Naive thymus-derived CD4-positive, alpha-beta T cell (primary cell): ENCODE data around the gene HOXD9. TPM values are rescaled to one million over a fixed set of nuclear protein-coding genes. Genes with fewer than 3 reads are reported as not detected.
A peak's percentile ranks its signal among the peaks of the same experiment; 100 is the strongest.

Experiments
- ATAC-seq: fragments of 150-1000 bp; cut with Tn5 transposase; 2 replicates; pipeline ENCODE4 v1.10.0; 2021; ENCODE audit warnings: mild to moderate bottlenecking, moderate library complexity
- CTCF ChIA-PET: fragments of 350-600 bp; sonication (Branson Sonifier 250); formaldehyde crosslinking; loops from one replicate; lab custom pipeline; 2021; ENCODE audit warnings: antibody characterized with exemption; lab: Charles Lee
- POLR2A ChIA-PET: fragments of 350-600 bp; sonication (Branson Sonifier 250); formaldehyde crosslinking; loops from one replicate; lab custom pipeline; 2021; ENCODE audit warnings: antibody characterized with exemption, inconsistent platforms; lab: Charles Lee
- DNase-seq, 9 donors: peaks; one replicate each; pipeline versions ENCODE4 v3.0.0 to v3.0.0-alpha.2; 2020 to 2022; ENCODE audit warnings: mixed read lengths in 1 of 9
- H3K27ac ChIP-seq: one replicate; pipeline ENCODE4 v1.7.0; 2013; ENCODE audit warnings: mild to moderate bottlenecking, low read depth, low read length, moderate library complexity
- H3K27me3 ChIP-seq, 2 donors: one replicate each; pipeline ENCODE4 v1.7.0; 2013; ENCODE audit warnings: low read length in 2 of 2, mild to moderate bottlenecking in 2 of 2, moderate library complexity in 2 of 2; ENCODE audit not compliant: control insufficient read depth in 2 of 2, insufficient read depth in 2 of 2
- H3K36me3 ChIP-seq, 3 experiments: 1 replicate in 2 of 3; 2 replicates in 1 of 3; pipeline ENCODE4 v1.7.0; 2013; ENCODE audit warnings: low read length in 3 of 3, mild to moderate bottlenecking in 3 of 3, moderate library complexity in 1 of 3; ENCODE audit not compliant: insufficient read depth in 3 of 3, control insufficient read depth in 2 of 3
- H3K4me1 ChIP-seq, 2 donors: one replicate each; pipeline ENCODE4 v1.7.0; 2013; ENCODE audit warnings: low read length in 2 of 2, mild to moderate bottlenecking in 2 of 2, moderate library complexity in 1 of 2; ENCODE audit not compliant: control insufficient read depth in 2 of 2, insufficient read depth in 2 of 2
- H3K4me3 ChIP-seq: 2 replicates; pipeline ENCODE4 v1.7.0; 2013; ENCODE audit warnings: mild to moderate bottlenecking, low read length
- H3K9me3 ChIP-seq, 3 experiments: 1 replicate in 2 of 3; 2 replicates in 1 of 3; pipeline ENCODE4 v1.7.0; 2013; ENCODE audit warnings: low read length in 3 of 3; ENCODE audit not compliant: control insufficient read depth in 2 of 3
- H3K27ac Mint-ChIP-seq, 9 donors: one replicate each; pipeline ENCODE4 v1.8.0; 2020 to 2022; ENCODE audit warnings: mixed read lengths in 9 of 9, mild to moderate bottlenecking in 8 of 9, moderate library complexity in 5 of 9, inconsistent platforms in 2 of 9
- H3K27me3 Mint-ChIP-seq, 5 donors: one replicate each; pipeline ENCODE4 v1.8.0; 2021 to 2022; ENCODE audit warnings: mixed read lengths in 5 of 5, mild to moderate bottlenecking in 1 of 5
- H3K36me3 Mint-ChIP-seq, 5 donors: one replicate each; pipeline ENCODE4 v1.8.0; 2020 to 2022; ENCODE audit warnings: mixed read lengths in 5 of 5, mild to moderate bottlenecking in 3 of 5, inconsistent platforms in 1 of 5
- H3K4me1 Mint-ChIP-seq, 7 donors: one replicate each; pipeline ENCODE4 v1.8.0; 2020 to 2022; ENCODE audit warnings: mixed read lengths in 7 of 7, mild to moderate bottlenecking in 3 of 7, inconsistent platforms in 1 of 7
- H3K4me3 Mint-ChIP-seq, 10 donors: one replicate each; pipeline ENCODE4 v1.8.0; 2020 to 2022; ENCODE audit warnings: mild to moderate bottlenecking in 10 of 10, mixed read lengths in 10 of 10, moderate library complexity in 6 of 10, inconsistent platforms in 2 of 10
- H3K9me3 Mint-ChIP-seq, 11 donors: one replicate each; pipeline ENCODE4 v1.8.0; 2020 to 2022; ENCODE audit warnings: mixed read lengths in 11 of 11, mild to moderate bottlenecking in 4 of 11, inconsistent platforms in 1 of 11, moderate library complexity in 1 of 11
- intact Hi-C, 2 donors: fragments of 100-400 bp; cut with micrococcal nuclease; formaldehyde crosslinking; loops; one replicate each; pipeline ENCODE4 v1.15.1; 2023
- polyA plus RNA-seq, 2 donors: library from polyadenylated mRNA; unstranded; fragments of 300-500 nt; fragmentation: Illumina TruSeq; gene quantifications; one replicate each; pipeline ENCODE4 v1.2.3, GENCODE V29; 2021
- total RNA-seq, 6 experiments: library from RNA in 5 of 6; stranded (reverse) in 5 of 6; gene quantifications; 1 replicate in 5 of 6; 2 replicates in 1 of 6; pipeline ENCODE4 v1.2.3 and lab custom pipeline; 2021 to 2026

Gene HOXD9
- total and polyA plus RNA-seq, 7 experiments from 2014 or later = not detected

DNA sequence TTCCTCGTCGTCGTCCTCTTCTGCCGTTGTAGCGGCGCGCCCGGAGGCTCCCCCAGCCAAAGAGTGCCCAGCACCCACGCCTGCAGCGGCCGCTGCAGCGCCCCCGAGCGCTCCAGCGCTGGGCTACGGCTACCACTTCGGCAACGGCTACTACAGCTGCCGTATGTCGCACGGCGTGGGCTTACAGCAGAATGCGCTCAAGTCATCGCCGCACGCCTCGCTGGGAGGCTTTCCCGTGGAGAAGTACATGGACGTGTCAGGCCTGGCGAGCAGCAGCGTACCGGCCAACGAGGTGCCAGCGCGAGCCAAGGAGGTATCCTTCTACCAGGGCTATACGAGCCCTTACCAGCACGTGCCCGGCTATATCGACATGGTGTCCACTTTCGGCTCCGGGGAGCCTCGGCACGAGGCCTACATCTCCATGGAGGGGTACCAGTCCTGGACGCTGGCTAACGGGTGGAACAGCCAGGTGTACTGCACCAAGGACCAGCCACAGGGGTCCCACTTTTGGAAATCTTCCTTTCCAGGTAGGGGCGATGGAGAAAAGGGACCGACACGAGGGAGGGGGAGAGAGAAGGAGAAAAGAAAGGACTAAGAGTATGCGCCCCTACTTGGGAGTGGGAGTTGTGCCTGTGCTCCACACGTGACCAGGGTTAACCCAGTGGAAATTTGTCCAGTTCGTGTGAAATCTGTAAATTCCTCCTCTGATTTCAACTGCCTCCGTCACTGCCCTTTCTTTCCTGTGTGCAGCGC, 29.2 kb upstream of the HOXD9 start:
- Mint-ChIP-seq H3K36me3 (peaks cover 0 to 13% (median 5%) of the 10 kb centered on the region in 5 donors), H3K9me3 (peaks cover 0 to 53% (median 23%) of the 10 kb centered on the region in 11 donors), H3K27me3 (peaks cover 81 to 92% (median 88%) of the 10 kb centered on the region in 5 donors), H3K4me3 (peak overlapping the region; percentile 17 to 72 (median 36)), H3K27ac (peak overlapping the region in 5 of 9 donors; percentile 15 to 69 (median 52)), H3K4me1 (peaks cover 23 to 51% (median 37%) of the 10 kb centered on the region in 7 donors)
- Histone ChIP-seq H3K36me3 (no peaks in the 10 kb centered on the region), H3K27ac (no peak overlapping the region), H3K4me3 (no peak overlapping the region), H3K27me3 (peaks cover 52 to 80% of the 10 kb centered on the region in 2 donors), H3K9me3 (peaks cover 0 to 4% (median 0%) of the 10 kb centered on the region in 3 experiments), H3K4me1 (peaks cover 14 to 18% of the 10 kb centered on the region in 2 donors)
- DNase-seq (no peak), ATAC-seq (no peak)
- ChIA-PET CTCF (no interaction called here), POLR2A (no interaction called here)
- intact Hi-C loops = no loop called here

DNA sequence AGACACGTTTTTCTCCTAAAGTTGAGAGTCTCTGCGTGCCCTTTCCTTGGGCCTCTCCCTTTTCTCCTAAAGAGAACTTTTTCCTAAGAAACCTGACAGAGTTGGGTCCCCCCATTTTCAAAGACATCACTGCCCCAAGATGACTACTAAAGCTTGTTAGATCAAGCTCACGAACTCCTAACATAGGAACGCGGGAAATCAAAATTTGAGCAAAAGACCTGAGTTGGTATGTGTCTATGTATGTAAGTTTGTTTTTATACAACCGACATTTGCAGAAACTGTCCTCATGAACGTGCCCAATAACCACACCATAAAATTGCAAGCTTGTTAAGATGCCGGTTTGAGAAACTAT, 28.6 kb upstream of the HOXD9 start:
- peaks cover 0 to 49% (median 21%) of the 10 kb centered on the region in 11 donors for H3K9me3 Mint-ChIP-seq
- CTCF ChIA-PET = no interaction called here
- H3K4me3 ChIP-seq = no peak overlapping the region
- peaks cover 0 to 13% (median 5%) of the 10 kb centered on the region in 5 donors for H3K36me3 Mint-ChIP-seq
- H3K4me3 Mint-ChIP-seq = peak overlapping the region; percentile 17 to 60 (median 32)
- peaks cover 0 to 4% (median 0%) of the 10 kb centered on the region in 3 experiments for H3K9me3 ChIP-seq
- H3K27me3 Mint-ChIP-seq = peaks cover 82 to 91% (median 88%) of the 10 kb centered on the region in 5 donors
- peak overlapping the region in 6 of 9 donors; percentile 15 to 69 (median 52) for H3K27ac Mint-ChIP-seq
- peaks cover 14 to 18% of the 10 kb centered on the region in 2 donors for H3K4me1 ChIP-seq
- peaks cover 52 to 76% of the 10 kb centered on the region in 2 donors for H3K27me3 ChIP-seq
- peaks cover 23 to 48% (median 36%) of the 10 kb centered on the region in 7 donors for H3K4me1 Mint-ChIP-seq
- ATAC-seq = no peak
- no peak overlapping the region for H3K27ac ChIP-seq
- H3K36me3 ChIP-seq = no peaks in the 10 kb centered on the region
- DNase-seq = no peak
- POLR2A ChIA-PET = interaction anchor here (1.1 kb wide), 1 partner anchor 405 kb away, joined by 3 read pairs; no protein-coding TSS in a partner anchor
- intact Hi-C loops = no loop called here

DNA sequence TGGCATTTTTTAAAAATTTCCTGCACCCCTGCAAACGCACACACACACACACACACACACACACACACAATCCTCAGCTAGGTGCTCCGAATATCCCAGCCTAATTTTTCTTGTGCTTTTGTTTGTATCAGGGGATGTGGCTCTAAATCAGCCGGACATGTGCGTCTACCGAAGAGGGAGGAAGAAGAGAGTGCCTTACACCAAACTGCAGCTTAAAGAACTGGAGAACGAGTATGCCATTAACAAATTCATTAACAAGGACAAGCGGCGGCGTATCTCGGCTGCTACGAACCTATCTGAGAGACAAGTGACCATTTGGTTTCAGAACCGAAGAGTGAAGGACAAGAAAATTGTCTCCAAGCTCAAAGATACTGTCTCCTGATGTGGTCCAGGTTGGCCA, 28.2 kb upstream of the HOXD9 start:
- ChIA-PET POLR2A (interaction anchor here (1.1 kb wide), 1 partner anchor 405 kb away, joined by 3 read pairs; no protein-coding TSS in a partner anchor), CTCF (no interaction called here)
- intact Hi-C loops = no loop called here
- H3K36me3 ChIP-seq = no peaks in the 10 kb centered on the region
- Mint-ChIP-seq H3K9me3 (peaks cover 0 to 49% (median 19%) of the 10 kb centered on the region in 11 donors), H3K27me3 (peaks cover 84 to 91% (median 89%) of the 10 kb centered on the region in 5 donors), H3K4me3 (peak overlapping the region in 4 of 10 donors; percentile 20 to 60 (median 43)), H3K36me3 (peaks cover 0 to 12% (median 5%) of the 10 kb centered on the region in 5 donors), H3K27ac (peak overlapping the region in 2 of 9 donors; percentile 65 to 69), H3K4me1 (peaks cover 23 to 48% (median 36%) of the 10 kb centered on the region in 7 donors)
- H3K27me3 ChIP-seq = peaks cover 53 to 71% of the 10 kb centered on the region in 2 donors
- DNase-seq (no peak), ATAC-seq (no peak)
- peaks cover 14 to 18% of the 10 kb centered on the region in 2 donors for H3K4me1 ChIP-seq
- peaks cover 0 to 4% (median 0%) of the 10 kb centered on the region in 3 experiments for H3K9me3 ChIP-seq
- H3K4me3 ChIP-seq = no peak overlapping the region
- H3K27ac ChIP-seq = no peak overlapping the region

DNA sequence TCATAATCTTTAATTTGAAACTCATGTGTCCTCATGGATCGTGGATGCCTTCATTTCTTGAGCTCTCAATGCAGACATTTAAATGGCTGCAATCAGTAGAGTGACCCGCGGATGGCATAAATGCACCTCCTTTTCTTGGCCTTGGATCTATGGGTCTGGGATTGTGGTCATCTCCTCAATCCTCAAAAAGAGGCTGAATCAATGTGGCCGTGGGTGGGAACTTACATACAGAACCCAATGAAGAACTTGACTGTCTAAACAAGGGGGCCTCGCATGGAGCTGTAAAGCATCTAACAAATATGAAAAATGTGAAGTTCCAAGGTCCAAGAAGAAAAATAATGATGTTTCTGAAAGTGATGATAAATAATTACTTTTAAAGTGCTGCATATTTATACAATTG, 27.1 kb upstream of the HOXD9 start:
- Histone ChIP-seq H3K4me3 (no peak overlapping the region), H3K36me3 (no peaks in the 10 kb centered on the region), H3K27me3 (peaks cover 43 to 62% of the 10 kb centered on the region in 2 donors), H3K27ac (no peak overlapping the region), H3K4me1 (peaks cover 14 to 18% of the 10 kb centered on the region in 2 donors), H3K9me3 (peaks cover 0 to 4% (median 0%) of the 10 kb centered on the region in 3 experiments)
- Mint-ChIP-seq H3K27me3 (peaks cover 79 to 88% (median 82%) of the 10 kb centered on the region in 5 donors), H3K27ac (no peak overlapping the region), H3K4me1 (peaks cover 24 to 48% (median 36%) of the 10 kb centered on the region in 7 donors), H3K4me3 (peak overlapping the region in 2 of 10 donors; percentile 9 to 19), H3K9me3 (peaks cover 0 to 49% (median 14%) of the 10 kb centered on the region in 11 donors), H3K36me3 (peaks cover 0 to 9% (median 5%) of the 10 kb centered on the region in 5 donors)
- ChIA-PET POLR2A (interaction anchor here (0.8 to 0.9 kb wide), 3 partner anchors 10 to 414 kb away, joined by 3 read pairs; partner anchors contain the start of gene LNPK), CTCF (interaction anchor here (1.9 kb wide), 1 partner anchor 405 kb away, joined by 6 read pairs; no protein-coding TSS in a partner anchor)
- intact Hi-C loops = loop anchor here in 1 of 2 donors (5.0 kb wide), 2 partner anchors 37 to 1393 kb away; no protein-coding TSS in a partner anchor
- DNase-seq (no peak), ATAC-seq (no peak)

DNA sequence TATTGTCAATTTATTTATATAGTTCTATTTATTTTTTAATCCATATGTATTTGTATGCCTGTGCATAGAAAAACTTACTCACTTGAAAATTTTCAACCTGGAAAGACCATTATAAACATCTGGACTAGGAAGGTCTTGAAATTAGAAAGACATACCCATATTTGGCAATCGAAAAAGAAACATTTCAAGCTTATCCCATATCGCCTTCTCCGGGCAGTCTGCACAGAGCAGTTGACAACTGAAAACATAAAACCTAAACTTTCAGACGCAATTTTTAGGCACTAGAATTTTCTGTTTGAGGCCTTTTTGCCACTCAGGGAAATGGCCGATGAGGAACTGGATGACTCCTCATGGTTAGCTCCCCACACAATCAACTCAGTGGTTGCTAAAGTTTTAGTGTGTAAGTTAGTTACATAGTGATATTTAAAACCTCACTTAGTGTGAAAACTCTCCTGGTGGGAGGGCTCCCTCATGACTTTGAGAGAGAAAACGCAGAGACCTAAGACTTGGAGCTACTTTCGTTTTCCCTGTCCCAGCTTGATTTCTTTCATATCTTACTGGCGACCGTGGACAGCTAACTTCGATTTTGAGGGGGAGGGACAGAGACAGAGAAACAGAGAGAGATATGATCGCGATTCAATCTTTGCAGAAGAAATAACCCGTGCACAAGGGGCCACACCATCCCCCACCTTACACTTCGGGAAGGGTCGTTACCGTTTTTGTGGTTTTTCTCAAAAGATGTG, 26.1 kb upstream of the HOXD9 start:
- H3K4me3 Mint-ChIP-seq = peak overlapping the region; percentile 72 to 86 (median 76)
- peaks cover 0 to 40% (median 10%) of the 10 kb centered on the region in 11 donors for H3K9me3 Mint-ChIP-seq
- no peak for ATAC-seq
- POLR2A ChIA-PET = interaction anchor here (0.6 to 0.9 kb wide), 3 partner anchors 24 to 415 kb away, joined by 3 read pairs; partner anchors contain the start of gene LNPK
- peaks cover 24 to 43% (median 36%) of the 10 kb centered on the region in 7 donors for H3K4me1 Mint-ChIP-seq
- intact Hi-C loops = loop anchor here (2.0 to 5.0 kb wide), 5 partner anchors 36 to 1394 kb away; no protein-coding TSS in a partner anchor
- no peaks in the 10 kb centered on the region for H3K36me3 ChIP-seq
- peaks cover 43 to 59% of the 10 kb centered on the region in 2 donors for H3K27me3 ChIP-seq
- H3K9me3 ChIP-seq = peaks cover 0 to 4% (median 0%) of the 10 kb centered on the region in 3 experiments
- DNase-seq = no peak
- peaks cover 0 to 6% (median 4%) of the 10 kb centered on the region in 5 donors for H3K36me3 Mint-ChIP-seq
- CTCF ChIA-PET = interaction anchor here (0.5 to 1.9 kb wide), 4 partner anchors 59 to 845 kb away, joined by 3 to 6 read pairs (median 4); no protein-coding TSS in a partner anchor
- H3K27me3 Mint-ChIP-seq = peaks cover 78 to 88% (median 81%) of the 10 kb centered on the region in 5 donors
- H3K4me3 ChIP-seq = peak overlapping the region; percentile 35
- H3K4me1 ChIP-seq = peaks cover 14 to 18% of the 10 kb centered on the region in 2 donors
- no peak overlapping the region for H3K27ac ChIP-seq
- peak overlapping the region in 1 of 9 donors; percentile 0 for H3K27ac Mint-ChIP-seq
